SK-N-SH treated with all-trans-retinoic acid at 6 μM for 48 hours (cell line): ENCODE measurements around the gene PPP6R2.

ENCODE experiments used
- ATAC-seq: fragments of 200-7000 bp; cut with Tn5 transposase; 3 replicates; pipeline ENCODE4 v1.9.1; 2020; ENCODE audit warnings: mild to moderate bottlenecking, moderate library complexity
- ARNTL ChIP-seq: fragments of 450-650 bp; formaldehyde crosslinking; IDR thresholded peaks from 2 replicates; pipeline ENCODE4 v1.5.0; 2020; ENCODE audit warnings: low read depth, mild to moderate bottlenecking, moderate library complexity, borderline replicate concordance
- BACH2 ChIP-seq: fragments of 250-450 bp; sonication (Bioruptor Pico); IDR thresholded peaks from 2 replicates; pipeline ENCODE4 v1.9.0; 2021; ENCODE audit warnings: mild to moderate bottlenecking, borderline replicate concordance
- CREB5 ChIP-seq: fragments of 250-450 bp; sonication (Bioruptor Pico); IDR thresholded peaks from 2 replicates; pipeline ENCODE4 v1.5.1; 2020; ENCODE audit warnings: low read depth, mild to moderate bottlenecking, moderate library complexity
- CSRNP3 ChIP-seq: fragments of 250-450 bp; sonication (Bioruptor Pico); IDR thresholded peaks from 2 replicates; pipeline ENCODE4 v1.5.1; 2021; ENCODE audit warnings: mild to moderate bottlenecking, moderate library complexity
- ESRRG ChIP-seq: fragments of 250-450 bp; sonication (Bioruptor Pico); IDR thresholded peaks from 2 replicates; pipeline ENCODE4 v1.6.1; 2021; ENCODE audit warnings: mild to moderate bottlenecking
- GLIS3 ChIP-seq: fragments of 250-450 bp; sonication (Bioruptor Pico); IDR thresholded peaks from 2 replicates; pipeline ENCODE4 v1.5.0; 2020; ENCODE audit warnings: mild to moderate bottlenecking, moderate library complexity
- ISL1 ChIP-seq: fragments of 250-450 bp; sonication (Bioruptor Pico); IDR thresholded peaks from 2 replicates; pipeline ENCODE4 v2.1.2; 2022; ENCODE audit warnings: mild to moderate bottlenecking, moderate library complexity
- OSR1 ChIP-seq: fragments of 250-450 bp; sonication (Bioruptor Pico); IDR thresholded peaks from 2 replicates; pipeline ENCODE4 v1.8.0; 2022; ENCODE audit warnings: moderate library complexity, mild to moderate bottlenecking, inconsistent platforms
- PATZ1 ChIP-seq: fragments of 250-450 bp; sonication (Bioruptor Pico); IDR thresholded peaks from 2 replicates; pipeline ENCODE4 v1.8.0; 2020; ENCODE audit warnings: mild to moderate bottlenecking, moderate library complexity, borderline replicate concordance
- POU6F1 ChIP-seq: fragments of 250-450 bp; sonication (Bioruptor Pico); IDR thresholded peaks from 2 replicates; pipeline ENCODE4 v1.8.0; 2021; ENCODE audit warnings: low read depth, mild to moderate bottlenecking, moderate library complexity, borderline replicate concordance
- RARB ChIP-seq: fragments of 250-450 bp; sonication (Bioruptor Pico); IDR thresholded peaks from 2 replicates; pipeline ENCODE4 v1.8.0; 2021; ENCODE audit warnings: mild to moderate bottlenecking, moderate library complexity
- SNAI2 ChIP-seq: fragments of 250-450 bp; sonication (Bioruptor Pico); IDR thresholded peaks from 2 replicates; pipeline ENCODE4 v1.5.0; 2020; ENCODE audit warnings: mild to moderate bottlenecking, moderate library complexity
- TCF4 ChIP-seq: fragments of 250-450 bp; sonication (Bioruptor Pico); IDR thresholded peaks from 2 replicates; pipeline ENCODE4 v1.8.0; 2021; ENCODE audit warnings: mild to moderate bottlenecking, moderate library complexity, borderline replicate concordance
- TOX ChIP-seq: fragments of 250-450 bp; sonication (Bioruptor Pico); IDR thresholded peaks from 2 replicates; pipeline ENCODE4 v1.8.0; 2021; ENCODE audit warnings: mild to moderate bottlenecking, moderate library complexity, borderline replicate concordance
- TSHZ2 ChIP-seq: fragments of 250-450 bp; sonication (Bioruptor Pico); IDR thresholded peaks from 2 replicates; pipeline ENCODE4 v1.5.0; 2020; ENCODE audit warnings: mild to moderate bottlenecking, moderate library complexity
- ZC3H10 ChIP-seq: fragments of 250-450 bp; sonication (Bioruptor Pico); IDR thresholded peaks from 2 replicates; pipeline ENCODE4 v1.5.1; 2021; ENCODE audit warnings: mild to moderate bottlenecking, moderate library complexity
- ZFP3 ChIP-seq: fragments of 250-450 bp; sonication (Bioruptor Pico); IDR thresholded peaks from 2 replicates; pipeline ENCODE4 v1.5.0; 2020; ENCODE audit warnings: mild to moderate bottlenecking, moderate library complexity
- ZFP30 ChIP-seq: fragments of 450-650 bp; formaldehyde crosslinking; IDR thresholded peaks from 2 replicates; pipeline ENCODE4 v1.5.0; 2022; ENCODE audit warnings: mild to moderate bottlenecking, moderate library complexity
- ZNF565 ChIP-seq: fragments of 450-650 bp; formaldehyde crosslinking; conservative IDR thresholded peaks from 2 replicates; pipeline ENCODE4 v1.5.0; 2020; ENCODE audit warnings: low read depth, mild to moderate bottlenecking, moderate library complexity
- ZNF70 ChIP-seq: fragments of 450-650 bp; formaldehyde crosslinking; IDR thresholded peaks from 2 replicates; pipeline ENCODE4 v1.5.0; 2020; ENCODE audit warnings: mild to moderate bottlenecking, moderate library complexity
- ZNF8 ChIP-seq: fragments of 450-650 bp; formaldehyde crosslinking; IDR thresholded peaks from 2 replicates; pipeline ENCODE4 v1.5.0; 2020; ENCODE audit warnings: mild to moderate bottlenecking, moderate library complexity

PPP6R2 gene

GRCh38 chr22:50482107-50483074 lies 139.3 kb downstream of the PPP6R2 start:
- TF ChIP-seq ZFP30: no peak
- TF ChIP-seq ARNTL (CRISPR knock-in tag): no peak
- TF ChIP-seq CREB5: no peak
- ATAC-seq: no peak

- no peak for ATAC-seq
- no peak for TF ChIP-seq POU6F1 (CRISPR knock-in tag)
- no peak for TF ChIP-seq TCF4
- no peak for TF ChIP-seq ZNF565
- no peak for TF ChIP-seq GLIS3 (CRISPR knock-in tag)
- no peak for TF ChIP-seq OSR1 (CRISPR knock-in tag)
- no peak for TF ChIP-seq ZNF70 (CRISPR knock-in tag)
- no peak for TF ChIP-seq BACH2 (CRISPR knock-in tag)
- no peak for TF ChIP-seq ZNF8 (CRISPR knock-in tag)
- no peak for TF ChIP-seq RARB (CRISPR knock-in tag)
- no peak for TF ChIP-seq ARNTL (CRISPR knock-in tag)
- TF ChIP-seq, all 23 proteins: peak for 0
These were observed 140.0 kb downstream of the PPP6R2 start for GRCh38 chr22:50483106-50483505.

- ATAC-seq: no peak
- TF ChIP-seq ISL1 (CRISPR knock-in tag) (no peak), BACH2 (CRISPR knock-in tag) (no peak), ZC3H10 (CRISPR knock-in tag) (no peak), POU6F1 (CRISPR knock-in tag) (no peak), ZFP30 (no peak), RARB (CRISPR knock-in tag) (no peak), CREB5 (no peak), ESRRG (CRISPR knock-in tag) (no peak), SNAI2 (CRISPR knock-in tag) (no peak), TSHZ2 (CRISPR knock-in tag) (no peak), ZNF70 (CRISPR knock-in tag) (no peak), ARNTL (CRISPR knock-in tag) (no peak), TCF4 (no peak), CSRNP3 (CRISPR knock-in tag) (no peak), PATZ1 (CRISPR knock-in tag) (no peak), ZFP3 (CRISPR knock-in tag) (no peak), TOX (no peak), GLIS3 (CRISPR knock-in tag) (no peak)
These were observed 140.4 kb downstream of the PPP6R2 start for GRCh38 chr22:50483556-50483955.
